Gastrocnemius medialis (tissue), 4 donors: ENCODE results near the gene MSMO1.

ENCODE experiments used
- POLR2A ChIP-seq, 2 donors: fragments of 450-650 bp; IDR thresholded peaks; one replicate each; pipeline ENCODE4 v1.6.1; 2017; ENCODE audit warnings: antibody characterized with exemption in 2 of 2, mild to moderate bottlenecking in 2 of 2, moderate library complexity in 2 of 2
- TF ChIP-seq, protein P1 (sequence below), 5 experiments: fragments of 450-650 bp in 3 of 5; fragments of 200-600 bp in 2 of 5; sonication (generic) in 2 of 5; IDR thresholded peaks in 4 of 5; conservative IDR thresholded peaks in 1 of 5; 1 replicate in 4 of 5; 2 replicates in 1 of 5; pipeline ENCODE4 v1.5.1; 2016 to 2019; ENCODE audit warnings: antibody characterized with exemption in 5 of 5, mild to moderate bottlenecking in 3 of 5, moderate library complexity in 3 of 5

DNA sequence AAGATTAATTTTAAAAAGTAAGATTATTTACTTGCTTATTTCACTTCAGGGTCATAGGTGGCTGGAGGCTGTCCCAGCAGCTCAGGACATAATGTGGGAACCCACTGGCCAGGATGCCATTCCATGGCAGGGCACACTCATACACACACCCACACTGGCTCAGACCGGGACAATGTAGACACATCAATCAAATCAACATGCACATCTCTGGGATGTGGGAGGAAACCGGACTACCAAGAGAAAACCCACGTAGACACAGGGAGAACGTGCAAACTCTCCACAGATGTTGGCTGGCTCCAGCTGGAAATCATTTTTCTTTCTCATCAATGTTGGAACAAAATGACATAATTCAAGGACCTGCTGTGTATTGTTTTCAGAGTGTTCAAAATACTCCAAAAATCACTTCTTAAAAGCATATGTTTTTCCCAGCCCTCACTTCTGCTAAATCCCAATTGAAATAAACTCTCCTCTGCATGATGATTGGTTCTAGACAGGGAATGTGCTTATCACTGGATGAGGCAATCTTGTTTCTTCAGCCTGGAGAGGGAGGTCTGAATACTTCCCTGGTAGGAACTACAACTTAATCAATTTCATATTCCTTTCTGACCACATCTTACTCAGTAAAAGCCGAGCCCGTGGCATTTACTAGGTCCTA is 32.7 kb downstream of the MSMO1 start:
- TF ChIP-seq, protein P1, sequence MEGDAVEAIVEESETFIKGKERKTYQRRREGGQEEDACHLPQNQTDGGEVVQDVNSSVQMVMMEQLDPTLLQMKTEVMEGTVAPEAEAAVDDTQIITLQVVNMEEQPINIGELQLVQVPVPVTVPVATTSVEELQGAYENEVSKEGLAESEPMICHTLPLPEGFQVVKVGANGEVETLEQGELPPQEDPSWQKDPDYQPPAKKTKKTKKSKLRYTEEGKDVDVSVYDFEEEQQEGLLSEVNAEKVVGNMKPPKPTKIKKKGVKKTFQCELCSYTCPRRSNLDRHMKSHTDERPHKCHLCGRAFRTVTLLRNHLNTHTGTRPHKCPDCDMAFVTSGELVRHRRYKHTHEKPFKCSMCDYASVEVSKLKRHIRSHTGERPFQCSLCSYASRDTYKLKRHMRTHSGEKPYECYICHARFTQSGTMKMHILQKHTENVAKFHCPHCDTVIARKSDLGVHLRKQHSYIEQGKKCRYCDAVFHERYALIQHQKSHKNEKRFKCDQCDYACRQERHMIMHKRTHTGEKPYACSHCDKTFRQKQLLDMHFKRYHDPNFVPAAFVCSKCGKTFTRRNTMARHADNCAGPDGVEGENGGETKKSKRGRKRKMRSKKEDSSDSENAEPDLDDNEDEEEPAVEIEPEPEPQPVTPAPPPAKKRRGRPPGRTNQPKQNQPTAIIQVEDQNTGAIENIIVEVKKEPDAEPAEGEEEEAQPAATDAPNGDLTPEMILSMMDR (IDR thresholded peaks at IDR 0.05 in 4 of 5, conservative IDR thresholded peaks at IDR 0.05 in 1 of 5): no peak
- TF ChIP-seq POLR2A (IDR thresholded peaks at IDR 0.05): no peak
